ENCODE data around the gene NCKAP5L. TPM values are rescaled to one million over a fixed set of nuclear protein-coding genes. Genes with fewer than 3 reads are reported as not detected.

NCKAP5L gene
- total RNA-seq, 2 donors from 2014 or later, result 21.2 to 24.1 TPM

GRCh38 chr12:49827401-49828099 lies 663 bp downstream of the NCKAP5L start:
- Histone ChIP-seq H3K36me3 (ENCODE audit: control insufficient read depth, insufficient read depth, low read length) (peaks cover 3% of the 10 kb centered on the region), H3K9ac (ENCODE audit: extremely low read depth, low read length, poor library complexity, severe bottlenecking) (peak overlapping the region; percentile 71), H3K4me3 (ENCODE audit: low read length) (peak overlapping the region; percentile 88), H3K27me3 (ENCODE audit: control insufficient read depth, insufficient read depth, low read length, poor library complexity, severe bottlenecking) (no peaks in the 10 kb centered on the region), H3K9me3 (ENCODE audit: control insufficient read depth, low read length) (no peaks in the 10 kb centered on the region), H3K27ac (ENCODE audit: low read depth, low read length) (peak overlapping the region; percentile 83), H3K4me1 (ENCODE audit: control insufficient read depth, insufficient read depth, low read length) (peaks cover 19% of the 10 kb centered on the region)
- H3K9me3 Mint-ChIP-seq, result no peaks in the 10 kb centered on the region
- peak overlapping the region; percentile 89 for H3K27ac Mint-ChIP-seq
- TF ChIP-seq CTCF (conservative IDR thresholded peaks at IDR 0.05), result no peak
- peak overlapping the region; percentile 71 for H3K4me3 Mint-ChIP-seq
- no peaks in the 10 kb centered on the region for H3K27me3 Mint-ChIP-seq (ENCODE audit: insufficient read depth)
- DNase-seq, result peak; percentile 97
- peaks cover 6% of the 10 kb centered on the region for H3K36me3 Mint-ChIP-seq (ENCODE audit: low read depth)
- 3 to 7% methylated on average over 2 to 30 of the region's 38 CpGs for WGBS, 2 experiments (ENCODE audit: insufficient coverage in 1 of 2, insufficient read length in 1 of 2)
- peaks cover 29% of the 10 kb centered on the region for H3K4me1 Mint-ChIP-seq

GRCh38 chr12:49827051-49827400 lies 1.2 kb downstream of the NCKAP5L start:
- H3K27me3 ChIP-seq (ENCODE audit: control insufficient read depth, insufficient read depth, low read length, poor library complexity, severe bottlenecking), result no peaks in the 10 kb centered on the region
- H3K9ac ChIP-seq (ENCODE audit: extremely low read depth, low read length, poor library complexity, severe bottlenecking), result peak overlapping the region; percentile 71
- Mint-ChIP-seq H3K36me3 (ENCODE audit: low read depth) (peaks cover 9% of the 10 kb centered on the region), H3K4me1 (peaks cover 29% of the 10 kb centered on the region), H3K27ac (peak overlapping the region; percentile 89), H3K9me3 (no peaks in the 10 kb centered on the region), H3K27me3 (ENCODE audit: insufficient read depth) (no peaks in the 10 kb centered on the region), H3K4me3 (peak overlapping the region; percentile 71)
- peaks cover 7% of the 10 kb centered on the region for H3K36me3 ChIP-seq (ENCODE audit: control insufficient read depth, insufficient read depth, low read length)
- TF ChIP-seq CTCF (conservative IDR thresholded peaks at IDR 0.05), result no peak
- 64 to 85% methylated on average over 3 to 6 of the region's 6 CpGs for WGBS, 2 experiments (ENCODE audit: insufficient coverage in 1 of 2, insufficient read length in 1 of 2)
- no peaks in the 10 kb centered on the region for H3K9me3 ChIP-seq (ENCODE audit: control insufficient read depth, low read length)
- H3K27ac ChIP-seq (ENCODE audit: low read depth, low read length), result peak overlapping the region; percentile 83
- H3K4me3 ChIP-seq (ENCODE audit: low read length), result peak overlapping the region; percentile 88
- DNase-seq, result no peak
- H3K4me1 ChIP-seq (ENCODE audit: control insufficient read depth, insufficient read depth, low read length), result peaks cover 19% of the 10 kb centered on the region

- no peak for TF ChIP-seq CTCF (conservative IDR thresholded peaks at IDR 0.05)
- no peak overlapping the region for H3K27ac Mint-ChIP-seq
- no peak overlapping the region for H3K9ac ChIP-seq (ENCODE audit: extremely low read depth, low read length, poor library complexity, severe bottlenecking)
- H3K4me1 ChIP-seq (ENCODE audit: control insufficient read depth, insufficient read depth, low read length), result peaks cover 19% of the 10 kb centered on the region
- peak; percentile 72 for DNase-seq
- no peak overlapping the region for H3K27ac ChIP-seq (ENCODE audit: low read depth, low read length)
- peaks cover 29% of the 10 kb centered on the region for H3K4me1 Mint-ChIP-seq
- no peaks in the 10 kb centered on the region for H3K9me3 Mint-ChIP-seq
- WGBS, 2 experiments (ENCODE audit: insufficient coverage in 1 of 2, insufficient read length in 1 of 2), result 82% methylated on average over 4 of the region's 4 CpGs; no CpG with 5 or more reads in 1 of the 2 experiments
- H3K36me3 Mint-ChIP-seq (ENCODE audit: low read depth), result peaks cover 10% of the 10 kb centered on the region
- H3K4me3 Mint-ChIP-seq, result peak overlapping the region; percentile 71
- peaks cover 9% of the 10 kb centered on the region for H3K36me3 ChIP-seq (ENCODE audit: control insufficient read depth, insufficient read depth, low read length)
- no peaks in the 10 kb centered on the region for H3K27me3 ChIP-seq (ENCODE audit: control insufficient read depth, insufficient read depth, low read length, poor library complexity, severe bottlenecking)
- no peak overlapping the region for H3K4me3 ChIP-seq (ENCODE audit: low read length)
- no peaks in the 10 kb centered on the region for H3K27me3 Mint-ChIP-seq (ENCODE audit: insufficient read depth)
- H3K9me3 ChIP-seq (ENCODE audit: control insufficient read depth, low read length), result no peaks in the 10 kb centered on the region
Observed at GRCh38 chr12:49825971-49826421, 2.2 kb downstream of the NCKAP5L start.
